Heart right ventricle (tissue), 16 donors: ENCODE measurements around the gene VAX1. TPM values are rescaled to one million over a fixed set of nuclear protein-coding genes. Genes with fewer than 3 reads are reported as not detected.

ENCODE experiments used
- ATAC-seq, 8 donors: fragments of 200-7000 bp; cut with Tn5 transposase; one replicate each; pipeline ENCODE4 v1.9.1; 2020; ENCODE audit warnings: mild to moderate bottlenecking in 8 of 8, moderate library complexity in 8 of 8, moderate number of reproducible peaks in 1 of 8
- DNase-seq, 2 donors: peaks; one replicate each; pipeline ENCODE4 v3.0.0-alpha.2; 2020
- H3K27ac ChIP-seq, 10 donors: fragments of 200-600 bp; sonication (generic) in 2 of 10; one replicate each; pipeline versions ENCODE4 v1.5.0 to v1.8.0; 2020 to 2022; ENCODE audit warnings: mild to moderate bottlenecking in 3 of 10
- H3K27me3 ChIP-seq, 7 donors: fragments of 200-600 bp; one replicate each; pipeline ENCODE4 v1.8.0; 2021 to 2022; ENCODE audit warnings: mild to moderate bottlenecking in 2 of 7
- H3K36me3 ChIP-seq, 9 donors: fragments of 200-600 bp; sonication (generic) in 1 of 9; one replicate each; pipeline versions ENCODE4 v1.5.0 to v1.8.0; 2020 to 2022; ENCODE audit warnings: mild to moderate bottlenecking in 2 of 9
- H3K4me1 ChIP-seq, 9 donors: fragments of 200-600 bp; sonication (generic) in 1 of 9; one replicate each; pipeline versions ENCODE4 v1.5.0 to v1.8.0; 2020 to 2022; ENCODE audit warnings: mild to moderate bottlenecking in 4 of 9
- H3K4me3 ChIP-seq, 10 donors: fragments of 200-600 bp; sonication (generic) in 2 of 10; one replicate each; pipeline versions ENCODE4 v1.5.0 to v1.8.0; 2020 to 2022; ENCODE audit warnings: mild to moderate bottlenecking in 7 of 10, moderate library complexity in 2 of 10
- H3K9me3 ChIP-seq, 11 donors: fragments of 200-600 bp in 10 of 11; sonication (generic) in 2 of 11; one replicate each; pipeline versions ENCODE4 v1.5.0 to v1.8.0; 2013 to 2022; ENCODE audit warnings: mild to moderate bottlenecking in 2 of 11, control low read depth in 1 of 11, moderate library complexity in 1 of 11
- CTCF ChIP-seq, 9 donors: fragments of 200-600 bp; sonication (generic) in 2 of 9; IDR thresholded peaks; one replicate each; pipeline versions ENCODE4 v1.5.0 to v1.8.0; 2021 to 2022; ENCODE audit warnings: antibody characterized with exemption in 9 of 9, mild to moderate bottlenecking in 5 of 9, moderate library complexity in 1 of 9
- WGBS, 2 donors: extraction: QIAGEN DNeasy Blood & Tissue Kit; methylation state at CpG; one replicate each; pipeline ENCODE4 v1.1.7; 2013; ENCODE audit warnings: inconsistent platforms in 1 of 2; 5-methylcytosine and 5-hydroxymethylcytosine counted together
- intact Hi-C, 10 donors: fragments of 100-400 bp; cut with DNase I; formaldehyde crosslinking; loops; one replicate each; pipeline versions ENCODE4 v1.11.1 to v1.14.2; 2022
- polyA plus RNA-seq, 2 donors: library from polyadenylated mRNA; stranded (reverse); fragments of 200-250 nt; gene quantifications; one replicate each; pipeline ENCODE4 v1.2.3, GENCODE V29; 2013
- total RNA-seq, 10 donors: library from RNA; stranded (reverse); fragmentation: NEBNext Ultra II Directional in 3 of 10; extraction: Animal tissue kit (Norgen Biotek cat#: 25700) in 3 of 10; gene quantifications; one replicate each; pipeline versions ENCODE4 v1.2.1 to v1.2.4, GENCODE V29; 2021 to 2023
- donor health status: Arrhythmogenic right ventricular cardiomyopathy.
- donor health status: ischemic (EF 13 %, LVEDD 7.1; RV severe dilation, severe dysfunction).
- donor health status: healthy with polysubstance abuse.
- donor health status: DM: no; HTN: yes; CAD: no.
- donor health status: DM: no; HTN: no; CAD: no.
- donor health status: ischemic (EF 25% LVEDD 6.9; RV normal size, moderate dysfunction).
- donor health status: ischemic (EF 25% LVEDD 5.7; RV mildly dilated, moderate dysfunction).
- donor health status: healthy.
- donor health status: DM: yes; HTN: yes; CAD: no.
- donor health status: Ischemic cardiomyopathy.
- donor health status: ischemic (EF 35%, LVEDD 5.7; RV mildly dilated, moderate dysfunction).
- donor health status: nonischemic (EF 11% LVEDD 7.7; RV severe dilation, severe dysfunction).
- donor health status: DM: yes; HTN: yes; CAD: no.
- donor health status: PGD.
- donor health status: ischemic (EF 29% LVEDD 5.4; RV normal size, mild dysfunction).
- donor health status: nonischemic (EF 23%, LVEDD 6.1; RV moderate dilation, normal function).

VAX1 gene
- total and polyA plus RNA-seq, 12 donors = not detected

- Histone ChIP-seq H3K36me3 (no peaks in the 10 kb centered on the region), H3K9me3 (peaks cover 0 to 12% (median 4%) of the 10 kb centered on the region in 11 donors), H3K4me3 (no peak overlapping the region), H3K27ac (no peak overlapping the region), H3K27me3 (peaks cover 46 to 100% (median 100%) of the 10 kb centered on the region in 7 donors), H3K4me1 (peaks cover 5 to 23% (median 18%) of the 10 kb centered on the region in 9 donors)
- no peak for TF ChIP-seq CTCF (IDR thresholded peaks at IDR 0.05)
- DNase-seq (no peak), ATAC-seq (no peak)
- WGBS, 2 donors = 1 to 2% methylated on average over 51 to 67 of the region's 72 CpGs
- intact Hi-C loops = no loop called here
Measured at GRCh38 chr10:117139581-117140524, 1.8 kb upstream of the VAX1 start.

- intact Hi-C loops = no loop called here
Measured at GRCh38 chr10:117138838-117139580, 939 bp upstream of the VAX1 start.

GRCh38 chr10:117137031-117137910, 799 bp downstream of the VAX1 start:
- DNase-seq = no peak
- Histone ChIP-seq H3K4me1 (peaks cover 7 to 45% (median 37%) of the 10 kb centered on the region in 9 donors), H3K9me3 (no peaks in the 10 kb centered on the region), H3K27me3 (peaks cover 53 to 99% (median 99%) of the 10 kb centered on the region in 7 donors), H3K27ac (no peak overlapping the region), H3K4me3 (peak overlapping the region; percentile 25 to 49 (median 40)), H3K36me3 (no peaks in the 10 kb centered on the region)
- intact Hi-C loops = no loop called here
- WGBS, 2 donors = 0 to 2% methylated on average over 89 to 98 of the region's 98 CpGs
- peak in 5 of 8 donors; percentile 33 to 53 (median 47) for ATAC-seq
- TF ChIP-seq CTCF (IDR thresholded peaks at IDR 0.05) = no peak

More at GRCh38 chr10:117138838-117139580, 939 bp upstream of the VAX1 start:
- Histone ChIP-seq H3K36me3 (no peaks in the 10 kb centered on the region), H3K27me3 (peaks cover 45 to 99% (median 98%) of the 10 kb centered on the region in 7 donors), H3K4me3 (no peak overlapping the region), H3K27ac (no peak overlapping the region), H3K9me3 (peaks cover 0 to 4% (median 0%) of the 10 kb centered on the region in 11 donors), H3K4me1 (peaks cover 5 to 28% (median 24%) of the 10 kb centered on the region in 9 donors)
- ATAC-seq (no peak), DNase-seq (no peak)
- TF ChIP-seq CTCF (IDR thresholded peaks at IDR 0.05) = no peak
- 3 to 4% methylated on average over 19 of the region's 19 CpGs for WGBS, 2 donors
